Measurements from ENCODE around the gene DLGAP4. TPM values are rescaled to one million over a fixed set of nuclear protein-coding genes. Genes with fewer than 3 reads are reported as not detected.

Gene DLGAP4
- total and polyA plus RNA-seq, 2 of the 13 experiments (the other 11 are each of a cell fraction or from before 2014, with no cell fraction given) = 15.2 to 26.7 TPM

DNA sequence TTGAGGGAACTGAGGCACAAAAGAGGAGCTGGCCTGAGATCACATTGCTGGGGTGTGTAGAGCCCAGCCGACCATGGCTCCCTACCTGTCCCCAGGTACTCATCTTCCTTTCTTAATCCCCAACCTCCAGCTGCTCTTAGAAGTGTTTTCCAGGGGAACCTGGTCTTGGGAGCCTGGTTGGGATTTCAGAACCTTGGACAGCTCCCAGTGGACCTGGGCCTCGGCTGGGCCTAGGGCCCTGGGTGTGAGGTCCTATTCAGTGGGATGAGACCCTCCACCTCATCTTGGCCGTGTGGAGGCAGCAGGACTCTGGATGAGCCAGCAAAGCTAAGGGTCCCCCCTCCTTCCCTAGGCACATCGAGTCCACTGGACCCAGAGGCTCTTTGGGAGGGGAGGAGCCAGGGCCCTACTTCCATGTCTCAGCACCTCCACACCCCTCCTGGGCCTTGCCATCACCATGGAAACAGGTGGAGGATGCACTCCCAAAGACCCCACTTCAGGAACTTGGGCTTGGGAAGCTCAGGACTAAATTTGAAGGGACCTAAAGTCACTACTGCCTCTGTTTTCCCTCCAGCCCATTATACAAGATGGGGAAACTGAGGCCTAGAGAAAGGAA lies 38.5 kb downstream of the DLGAP4 start (continued):
- TF ChIP-seq ZNF10 (CRISPR knock-in tag; IDR thresholded peaks at IDR 0.05; ENCODE audit: borderline replicate concordance, low read depth) (no peak), KDM3A (CRISPR knock-in tag; IDR thresholded peaks at IDR 0.05; ENCODE audit: low read depth) (no peak), SMARCC2 (IDR thresholded peaks at IDR 0.05) (no peak), SCMH1 (CRISPR knock-in tag; IDR thresholded peaks at IDR 0.05; ENCODE audit: borderline replicate concordance) (no peak), MTF2 (CRISPR knock-in tag; IDR thresholded peaks at IDR 0.05; ENCODE audit: borderline replicate concordance) (no peak), RELA (CRISPR knock-in tag; IDR thresholded peaks at IDR 0.05) (0 out of 2 replicates have a peak, but pooled peaks have one; percentile 35), ARID2 (CRISPR knock-in tag; IDR thresholded peaks at IDR 0.05; ENCODE audit: borderline replicate concordance) (no peak), MLX (CRISPR knock-in tag; IDR thresholded peaks at IDR 0.05) (peak; percentile 47; the same call in 1 of the 2 replicates), ESRRA (CRISPR knock-in tag; IDR thresholded peaks at IDR 0.05; ENCODE audit: low read depth) (no peak), EHMT2 (IDR thresholded peaks at IDR 0.05; ENCODE audit: borderline replicate concordance, low read depth, low read length) (peak; percentile 98), ZSCAN12 (CRISPR knock-in tag; IDR thresholded peaks at IDR 0.05) (peak; percentile 98), NR0B2 (CRISPR knock-in tag; IDR thresholded peaks at IDR 0.05) (no peak), ZNF691 (CRISPR knock-in tag; IDR thresholded peaks at IDR 0.05; ENCODE audit: borderline replicate concordance, low read depth) (peak; percentile 60; the same call in 1 of the 2 replicates), ZNF570 (CRISPR knock-in tag; IDR thresholded peaks at IDR 0.05; ENCODE audit: borderline replicate concordance) (no peak), ATAD3A (CRISPR knock-in tag; IDR thresholded peaks at IDR 0.05) (0 out of 2 replicates have a peak, but pooled peaks have one; percentile 81), CSRNP2 (CRISPR knock-in tag; conservative IDR thresholded peaks at IDR 0.05; ENCODE audit: low read depth) (no peak), ZNF572 (CRISPR knock-in tag; IDR thresholded peaks at IDR 0.05) (no peak), PRMT3 (CRISPR knock-in tag; IDR thresholded peaks at IDR 0.05; ENCODE audit: borderline replicate concordance, low read depth) (peak; percentile 91; the same call in 1 of the 2 replicates), STAG1 (CRISPR knock-in tag; IDR thresholded peaks at IDR 0.05) (0 out of 2 replicates have a peak, but pooled peaks have one; percentile 4)
- TF ChIP-seq, protein P1, sequence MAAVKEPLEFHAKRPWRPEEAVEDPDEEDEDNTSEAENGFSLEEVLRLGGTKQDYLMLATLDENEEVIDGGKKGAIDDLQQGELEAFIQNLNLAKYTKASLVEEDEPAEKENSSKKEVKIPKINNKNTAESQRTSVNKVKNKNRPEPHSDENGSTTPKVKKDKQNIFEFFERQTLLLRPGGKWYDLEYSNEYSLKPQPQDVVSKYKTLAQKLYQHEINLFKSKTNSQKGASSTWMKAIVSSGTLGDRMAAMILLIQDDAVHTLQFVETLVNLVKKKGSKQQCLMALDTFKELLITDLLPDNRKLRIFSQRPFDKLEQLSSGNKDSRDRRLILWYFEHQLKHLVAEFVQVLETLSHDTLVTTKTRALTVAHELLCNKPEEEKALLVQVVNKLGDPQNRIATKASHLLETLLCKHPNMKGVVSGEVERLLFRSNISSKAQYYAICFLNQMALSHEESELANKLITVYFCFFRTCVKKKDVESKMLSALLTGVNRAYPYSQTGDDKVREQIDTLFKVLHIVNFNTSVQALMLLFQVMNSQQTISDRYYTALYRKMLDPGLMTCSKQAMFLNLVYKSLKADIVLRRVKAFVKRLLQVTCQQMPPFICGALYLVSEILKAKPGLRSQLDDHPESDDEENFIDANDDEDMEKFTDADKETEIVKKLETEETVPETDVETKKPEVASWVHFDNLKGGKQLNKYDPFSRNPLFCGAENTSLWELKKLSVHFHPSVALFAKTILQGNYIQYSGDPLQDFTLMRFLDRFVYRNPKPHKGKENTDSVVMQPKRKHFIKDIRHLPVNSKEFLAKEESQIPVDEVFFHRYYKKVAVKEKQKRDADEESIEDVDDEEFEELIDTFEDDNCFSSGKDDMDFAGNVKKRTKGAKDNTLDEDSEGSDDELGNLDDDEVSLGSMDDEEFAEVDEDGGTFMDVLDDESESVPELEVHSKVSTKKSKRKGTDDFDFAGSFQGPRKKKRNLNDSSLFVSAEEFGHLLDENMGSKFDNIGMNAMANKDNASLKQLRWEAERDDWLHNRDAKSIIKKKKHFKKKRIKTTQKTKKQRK (IDR thresholded peaks at IDR 0.05; ENCODE audit: low read length) = no peak
- TF ChIP-seq, protein P2, sequence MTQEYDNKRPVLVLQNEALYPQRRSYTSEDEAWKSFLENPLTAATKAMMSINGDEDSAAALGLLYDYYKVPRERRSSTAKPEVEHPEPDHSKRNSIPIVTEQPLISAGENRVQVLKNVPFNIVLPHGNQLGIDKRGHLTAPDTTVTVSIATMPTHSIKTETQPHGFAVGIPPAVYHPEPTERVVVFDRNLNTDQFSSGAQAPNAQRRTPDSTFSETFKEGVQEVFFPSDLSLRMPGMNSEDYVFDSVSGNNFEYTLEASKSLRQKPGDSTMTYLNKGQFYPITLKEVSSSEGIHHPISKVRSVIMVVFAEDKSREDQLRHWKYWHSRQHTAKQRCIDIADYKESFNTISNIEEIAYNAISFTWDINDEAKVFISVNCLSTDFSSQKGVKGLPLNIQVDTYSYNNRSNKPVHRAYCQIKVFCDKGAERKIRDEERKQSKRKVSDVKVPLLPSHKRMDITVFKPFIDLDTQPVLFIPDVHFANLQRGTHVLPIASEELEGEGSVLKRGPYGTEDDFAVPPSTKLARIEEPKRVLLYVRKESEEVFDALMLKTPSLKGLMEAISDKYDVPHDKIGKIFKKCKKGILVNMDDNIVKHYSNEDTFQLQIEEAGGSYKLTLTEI (CRISPR knock-in tag; conservative IDR thresholded peaks at IDR 0.05) = no peak

Data from HepG2 (cell line).